ENCODE data around the gene LPIN1. TPM values are rescaled to one million over a fixed set of nuclear protein-coding genes. Genes with fewer than 3 reads are reported as not detected.

LPIN1 gene
- total RNA-seq, 6 experiments from 2014 or later = 17.5 to 22.9 (median 20.7) TPM

- Mint-ChIP-seq H3K27ac (no peak overlapping the region), H3K36me3 (ENCODE audit: low read depth) (peaks cover 5% of the 10 kb centered on the region; the same call in 1 of the 2 replicates), H3K4me1 (ENCODE audit: low read depth) (peaks cover 23% of the 10 kb centered on the region), H3K27me3 (ENCODE audit: insufficient read depth) (peaks cover 6% of the 10 kb centered on the region), H3K9me3 (peaks cover 6% of the 10 kb centered on the region; the same call in 1 of the 2 replicates), H3K4me3 (no peak overlapping the region)
- DNase-seq = no peak
- TF ChIP-seq CTCF (IDR thresholded peaks at IDR 0.05) = no peak
These were observed 35.6 kb upstream of the LPIN1 start for GRCh38 chr2:11710632-11711353.

- H3K36me3 Mint-ChIP-seq (ENCODE audit: low read depth) = peaks cover under 1% of the 10 kb centered on the region; the same call in 1 of the 2 replicates
- no peak for DNase-seq
- H3K9me3 Mint-ChIP-seq = 0 out of 2 replicates have a peak, but pooled peaks cover under 1% of the 10 kb centered on the region
- H3K27me3 Mint-ChIP-seq (ENCODE audit: insufficient read depth) = peaks cover 11% of the 10 kb centered on the region
- TF ChIP-seq CTCF (IDR thresholded peaks at IDR 0.05) = no peak
- H3K27ac Mint-ChIP-seq = no peak overlapping the region
- no peak overlapping the region for H3K4me3 Mint-ChIP-seq
- peaks cover 23% of the 10 kb centered on the region for H3K4me1 Mint-ChIP-seq (ENCODE audit: low read depth)
These were observed 35.1 kb upstream of the LPIN1 start for GRCh38 chr2:11711354-11711716.

- H3K4me1 Mint-ChIP-seq (ENCODE audit: low read depth) = peaks cover 23% of the 10 kb centered on the region
- H3K27me3 Mint-ChIP-seq (ENCODE audit: insufficient read depth) = peaks cover 14% of the 10 kb centered on the region
- no peaks in the 10 kb centered on the region for H3K9me3 Mint-ChIP-seq
- H3K27ac Mint-ChIP-seq = no peak overlapping the region
- H3K4me3 Mint-ChIP-seq = no peak overlapping the region
- no peak for DNase-seq
- no peak for TF ChIP-seq CTCF (IDR thresholded peaks at IDR 0.05)
- no peaks in the 10 kb centered on the region for H3K36me3 Mint-ChIP-seq (ENCODE audit: low read depth)
These were observed 34.7 kb upstream of the LPIN1 start for GRCh38 chr2:11711751-11712150.

- Mint-ChIP-seq H3K36me3 (ENCODE audit: low read depth) (no peaks in the 10 kb centered on the region), H3K4me1 (ENCODE audit: low read depth) (peaks cover 17% of the 10 kb centered on the region), H3K9me3 (no peaks in the 10 kb centered on the region), H3K4me3 (no peak overlapping the region), H3K27me3 (ENCODE audit: insufficient read depth) (peaks cover 21% of the 10 kb centered on the region), H3K27ac (no peak overlapping the region)
- TF ChIP-seq CTCF (IDR thresholded peaks at IDR 0.05) = no peak
- no peak for DNase-seq
These were observed 33.6 kb upstream of the LPIN1 start for GRCh38 chr2:11712866-11713265.

GRCh38 chr2:11713815-11714214 is 32.6 kb upstream of the LPIN1 start:
- TF ChIP-seq CTCF (IDR thresholded peaks at IDR 0.05) = no peak
- Mint-ChIP-seq H3K27me3 (ENCODE audit: insufficient read depth) (peaks cover 26% of the 10 kb centered on the region), H3K36me3 (ENCODE audit: low read depth) (no peaks in the 10 kb centered on the region), H3K9me3 (no peaks in the 10 kb centered on the region), H3K4me3 (no peak overlapping the region), H3K27ac (no peak overlapping the region), H3K4me1 (ENCODE audit: low read depth) (peaks cover 17% of the 10 kb centered on the region)
- no peak for DNase-seq
